Dermis microvascular lymphatic vessel endothelial cell (primary cell): ENCODE measurements around the gene MED27. TPM values are rescaled to one million over a fixed set of nuclear protein-coding genes. Genes with fewer than 3 reads are reported as not detected.

Source experiments
- DNase-seq, 2 donors: peaks; one replicate each; pipeline versions ENCODE4 v3.0.0 to v3.0.0-alpha.2; 2010; ENCODE audit warnings: low read depth in 2 of 2
- total RNA-seq: library from RNA; depleted of rRNA; stranded (reverse); fragments of >200 nt; gene quantifications from 2 replicates; pipeline ENCODE4 v1.2.1, GENCODE V29; 2014

Gene MED27
- total RNA-seq, 1 donor from 2014 or later, result 11.6 TPM

DNA sequence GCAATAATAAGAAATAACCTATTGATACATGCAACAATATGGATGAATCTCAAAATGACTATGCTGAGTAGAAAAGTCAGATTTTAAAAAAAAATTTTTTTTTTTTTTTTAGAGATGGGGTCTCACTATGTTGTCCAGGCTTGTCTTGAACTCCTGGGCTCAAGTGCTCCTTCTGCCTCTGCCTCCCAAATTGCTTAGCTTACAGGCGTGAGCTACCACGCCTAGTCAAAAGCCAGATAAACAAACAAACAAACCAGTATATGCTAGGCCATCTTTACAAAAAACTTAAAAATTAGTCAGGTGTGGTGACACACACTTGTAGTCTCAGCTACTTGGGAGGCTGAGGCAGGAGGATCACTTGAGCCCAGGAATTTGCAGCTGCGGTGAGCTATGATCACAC is 79.0 kb downstream of the MED27 start:
- DNase-seq, result no peak

- DNase-seq, result peak in 1 of 2 donors; percentile 67
These were observed 79.7 kb downstream of the MED27 start for GRCh38 chr9:131999692-132000551.

GRCh38 chr9:131997779-131998178 is 81.9 kb downstream of the MED27 start:
- DNase-seq, result no peak

DNA sequence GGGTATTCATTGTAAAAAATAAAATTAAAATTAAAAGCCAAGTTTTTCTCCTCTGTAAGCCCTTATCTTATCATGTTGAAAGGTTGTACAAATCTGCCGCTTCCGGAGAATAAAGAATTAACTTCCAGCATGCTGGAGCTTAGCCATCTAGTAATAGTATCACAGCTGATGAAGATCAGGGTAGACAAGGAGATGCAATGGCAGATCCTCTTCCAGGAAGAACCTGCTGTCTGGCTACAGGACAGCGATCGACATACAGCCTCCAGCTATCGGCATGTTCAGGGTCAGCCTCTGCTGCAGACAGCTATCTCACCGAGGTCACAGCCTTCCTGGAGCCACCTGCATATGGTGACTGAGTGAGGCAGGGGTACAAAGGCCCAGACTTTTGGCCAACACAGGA is 82.6 kb downstream of the MED27 start:
- DNase-seq, result no peak

DNA sequence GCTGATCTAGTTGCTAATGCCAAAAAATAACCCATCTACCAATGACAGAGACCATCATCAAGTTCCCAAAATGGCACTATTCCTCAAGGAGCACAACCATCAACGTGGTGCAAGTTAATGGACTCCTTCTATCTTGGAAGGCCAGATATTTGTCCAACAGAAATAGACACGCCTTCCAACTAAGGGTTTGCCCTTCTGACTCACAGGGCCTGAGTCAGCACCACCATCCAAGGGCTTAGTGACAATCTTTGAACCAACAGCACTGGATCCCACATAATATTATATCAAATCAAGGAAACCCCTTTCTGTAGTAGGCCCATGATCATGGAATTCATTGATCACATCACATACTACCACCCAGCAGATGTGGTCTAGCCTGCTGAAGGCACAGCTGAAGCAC is 84.3 kb downstream of the MED27 start:
- DNase-seq, result no peak

DNA sequence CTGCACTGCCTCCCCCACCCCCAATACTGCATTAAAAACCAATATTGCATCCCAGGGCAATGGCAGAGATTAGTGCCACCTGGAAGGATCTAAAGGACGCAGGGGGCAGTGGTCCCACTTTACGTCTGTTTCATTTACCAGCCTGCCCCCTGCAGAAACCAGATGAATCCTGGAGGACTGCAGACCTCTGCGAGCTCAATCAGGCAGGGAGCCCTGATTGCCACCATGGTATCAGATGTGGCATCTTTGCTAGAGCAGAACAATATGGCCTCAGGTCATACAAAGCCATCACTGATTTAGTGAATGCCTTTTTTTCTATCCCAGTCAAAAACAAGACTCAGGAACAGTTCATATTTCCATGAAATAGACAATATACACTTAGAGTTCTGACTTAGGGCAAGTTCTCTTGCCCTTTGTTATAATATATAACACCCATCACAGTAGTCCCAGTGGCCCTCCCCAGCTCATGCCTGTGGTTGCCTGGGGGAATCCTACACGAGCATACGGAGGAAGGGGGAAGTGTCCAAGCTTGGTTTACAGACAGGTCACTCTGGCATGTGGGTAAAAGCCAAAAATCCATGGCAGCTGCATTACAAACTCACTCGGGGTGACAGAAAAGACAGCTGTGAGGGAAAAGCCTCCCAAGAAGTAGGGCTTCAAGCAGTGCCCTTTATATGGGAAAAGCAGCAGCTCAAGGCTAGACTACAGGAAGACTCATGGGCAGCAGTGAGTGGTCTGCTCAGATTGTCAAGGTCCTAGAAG is 85.1 kb downstream of the MED27 start:
- DNase-seq, result no peak

- DNase-seq, result no peak
These were observed 86.6 kb downstream of the MED27 start for GRCh38 chr9:131992906-131993657.

DNA sequence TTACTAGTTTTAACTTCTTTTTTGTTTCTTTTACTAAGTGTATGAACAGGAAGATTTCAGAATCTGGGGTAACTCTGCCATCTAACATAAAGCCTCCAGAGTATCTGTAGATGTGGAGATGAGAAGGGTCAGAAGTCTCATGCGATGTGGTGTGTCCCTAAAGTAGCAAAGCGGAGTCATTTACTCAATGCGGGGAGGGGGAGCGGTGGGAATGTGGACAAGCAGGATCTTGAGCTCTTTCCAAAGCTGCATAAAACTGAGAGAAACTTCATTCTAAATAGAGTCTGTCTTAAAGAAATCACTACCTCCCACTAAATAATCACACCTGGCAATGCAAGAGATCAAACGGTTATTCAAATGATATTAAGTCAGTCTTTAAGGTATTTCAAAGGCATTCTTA is 92.4 kb downstream of the MED27 start:
- no peak for DNase-seq

DNA sequence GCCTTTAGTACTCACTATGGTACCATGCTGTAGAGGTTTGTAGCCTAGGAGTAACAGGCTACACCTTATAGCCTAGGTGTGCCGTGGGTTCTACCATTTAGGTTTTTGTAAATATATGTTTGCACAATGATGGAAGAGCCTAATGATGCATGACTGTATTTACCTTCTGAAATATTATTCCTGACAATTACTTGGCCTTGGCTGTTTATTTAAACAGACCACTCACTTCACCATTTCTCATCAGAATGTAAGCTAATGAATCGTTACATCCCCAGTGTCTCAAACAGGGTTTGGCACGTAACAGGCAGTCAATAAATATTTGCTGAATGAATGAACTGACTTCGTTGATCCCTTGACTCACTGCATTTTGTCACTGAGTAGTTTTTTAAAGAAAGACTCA is 93.1 kb downstream of the MED27 start:
- DNase-seq, result no peak

DNA sequence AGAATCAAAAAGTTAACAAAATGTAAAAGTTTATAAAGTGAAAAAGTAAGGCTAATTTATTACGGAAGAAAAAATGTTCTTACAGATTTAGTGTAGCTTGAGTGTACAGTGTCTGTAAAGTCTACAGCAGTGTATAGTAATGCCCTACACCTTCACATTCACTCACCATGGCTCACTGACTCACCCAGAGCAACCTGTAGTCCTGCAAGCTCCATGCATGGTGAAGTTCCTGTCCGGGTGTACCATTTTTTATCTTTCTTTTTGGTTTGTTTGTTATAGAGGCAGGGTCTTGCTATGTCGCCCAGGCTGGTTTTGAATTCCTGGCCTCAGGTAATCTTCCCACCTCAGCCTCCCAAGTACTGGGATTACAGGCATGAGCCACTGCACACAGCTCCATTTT is 93.6 kb downstream of the MED27 start:
- no peak for DNase-seq

DNA sequence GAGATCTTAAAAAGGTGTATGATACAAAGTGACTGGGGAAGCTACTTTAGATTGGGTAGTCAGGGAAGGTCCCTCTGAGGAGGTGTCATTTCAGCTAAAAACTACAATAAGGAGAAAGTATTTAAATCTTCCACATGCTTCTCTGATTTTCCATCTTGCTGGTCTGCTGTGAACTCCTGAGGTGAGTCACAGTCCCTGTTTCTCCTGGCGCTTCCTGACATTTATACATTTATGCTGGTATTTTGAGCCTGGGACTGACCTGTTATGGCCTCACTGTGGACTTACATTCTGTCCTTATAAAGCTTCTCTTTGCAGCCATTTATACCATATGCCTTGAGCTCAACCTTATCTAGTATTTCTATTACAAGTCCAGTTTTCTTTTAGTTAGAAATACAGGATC is 95.1 kb downstream of the MED27 start:
- peak in 1 of 2 donors; percentile 64 for DNase-seq

GRCh38 chr9:131982671-131983239 is 96.9 kb downstream of the MED27 start:
- DNase-seq, result no peak

DNA sequence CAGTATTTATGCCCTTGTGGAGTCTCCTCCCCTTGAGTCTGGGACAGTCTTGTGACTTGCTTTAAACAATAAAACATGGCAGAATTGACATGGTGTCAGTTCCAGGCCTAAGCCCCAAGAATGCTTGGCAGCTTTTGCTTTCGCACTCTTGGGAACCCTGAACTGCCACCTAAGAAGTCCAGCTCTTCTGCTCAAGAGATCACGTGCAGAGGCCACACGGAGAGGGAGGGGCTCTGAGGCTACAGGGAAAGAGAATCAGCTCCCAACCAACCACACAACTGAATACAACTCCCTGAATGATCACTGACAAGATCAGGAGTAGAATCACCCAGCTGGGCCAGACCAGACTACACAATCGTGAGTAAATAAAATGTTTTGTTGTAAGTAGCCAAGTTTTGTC is 97.6 kb downstream of the MED27 start:
- DNase-seq, result no peak

- peak; percentile 11 to 80 for DNase-seq
These were observed 98.4 kb downstream of the MED27 start for GRCh38 chr9:131981116-131981776.

DNA sequence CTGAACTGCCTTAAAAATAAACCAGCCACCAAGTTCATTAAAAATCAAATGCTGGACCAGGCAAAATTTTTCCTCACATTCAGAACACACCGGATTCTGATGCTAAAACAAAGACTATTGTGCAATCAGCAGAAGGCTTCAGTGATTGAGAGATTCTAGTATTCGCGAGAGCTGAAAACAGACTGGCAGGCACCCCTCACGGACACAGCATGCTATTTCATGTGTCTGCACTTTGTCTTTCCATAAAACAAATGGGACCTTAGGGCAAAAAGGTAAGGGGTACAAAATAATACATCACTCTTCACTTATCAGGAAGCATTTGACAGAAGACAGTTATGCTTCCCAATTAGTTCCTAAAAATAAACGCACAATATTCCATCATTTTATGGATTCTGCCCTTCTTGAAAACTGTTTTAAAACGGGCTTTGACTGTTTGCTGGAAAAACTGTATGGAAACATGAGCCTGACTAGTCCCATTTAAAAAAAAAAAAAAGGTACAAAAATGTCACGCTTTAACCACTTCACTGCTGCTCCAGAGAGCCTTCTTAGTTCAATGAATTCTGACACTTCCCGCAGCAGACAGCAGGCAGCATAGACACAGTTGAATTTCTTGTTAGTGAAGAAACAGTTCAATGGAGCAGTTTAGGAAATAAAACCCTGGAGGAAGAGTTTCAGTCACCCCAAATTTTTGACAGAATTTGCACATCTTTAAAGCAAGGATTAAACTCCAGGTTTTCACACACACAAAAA is 99.2 kb downstream of the MED27 start:
- DNase-seq, result no peak

GRCh38 chr9:131977109-131977838 is 102.4 kb downstream of the MED27 start:
- no peak for DNase-seq

DNA sequence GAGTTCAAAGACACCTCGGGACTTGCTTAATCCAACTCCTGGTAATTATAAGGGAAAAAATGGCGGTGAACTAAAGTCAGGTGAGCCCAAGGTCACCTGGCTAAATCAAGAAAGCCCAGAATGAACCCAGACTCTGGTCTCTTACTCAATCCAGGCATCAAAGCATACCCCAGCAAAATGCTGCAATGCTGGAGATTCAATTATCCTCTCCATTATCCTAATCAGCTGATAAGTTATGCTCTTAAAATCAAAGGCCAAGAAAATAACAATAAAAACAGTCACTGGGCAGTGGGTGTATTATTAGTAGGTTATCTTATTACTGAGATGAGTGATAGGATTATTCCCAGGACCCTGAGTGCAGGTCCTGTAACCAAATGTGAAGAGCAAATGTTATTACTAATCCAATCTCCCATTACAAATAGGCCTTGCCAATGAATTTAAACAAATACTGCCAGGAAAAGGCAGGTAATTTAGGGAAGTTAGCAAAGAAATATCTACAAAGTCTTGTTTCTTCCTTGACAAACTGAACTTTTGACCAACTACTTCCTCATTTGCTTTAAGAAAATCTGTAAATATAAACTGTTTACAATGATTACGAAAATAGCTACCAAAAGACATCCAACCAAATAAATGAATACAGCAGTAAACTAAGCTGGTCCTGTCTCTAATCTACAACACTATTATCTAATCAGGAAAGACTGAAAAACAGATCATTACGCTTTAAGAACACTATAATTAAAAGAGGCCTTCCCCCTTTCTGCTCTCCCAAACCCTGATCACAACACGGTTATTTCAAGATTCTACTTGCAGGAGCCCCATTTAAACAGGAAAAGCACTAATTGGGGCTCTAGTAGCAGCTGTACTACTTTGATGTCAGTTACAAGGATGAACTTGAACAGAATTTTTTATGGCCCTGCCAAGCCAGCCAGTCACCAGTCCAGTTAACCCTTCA is 103.2 kb downstream of the MED27 start:
- DNase-seq, result no peak

DNA sequence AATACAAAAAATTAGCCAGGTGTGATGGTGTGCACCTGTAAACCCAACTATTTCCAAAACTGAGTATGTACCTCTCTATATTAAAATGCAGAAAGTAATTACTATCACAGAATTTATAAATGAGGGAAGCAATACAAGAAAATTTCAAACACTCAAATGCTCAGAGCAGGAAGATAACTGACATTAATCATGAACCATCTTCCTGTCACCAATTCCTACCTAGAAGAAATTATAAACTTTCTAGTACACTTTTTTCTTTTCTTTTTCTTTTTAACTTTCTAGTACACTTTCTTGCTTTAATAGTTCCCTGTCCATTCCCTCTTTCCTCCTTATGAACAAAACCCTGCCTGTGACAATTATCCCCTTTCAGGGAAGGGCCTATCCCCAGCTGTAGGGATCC is 106.8 kb downstream of the MED27 start:
- no peak for DNase-seq
